A549 (cell line): Measurements from ENCODE around the gene GNG12. TPM values are rescaled to one million over a fixed set of nuclear protein-coding genes. Genes with fewer than 3 reads are reported as not detected.
A peak's percentile ranks its signal among the peaks of the same experiment; 100 is the strongest.

Experiments
- ATAC-seq, 2 experiments: fragments of 200-7000 bp in 1 of 2; fragments of >200 bp in 1 of 2; cut with Nextera tagmentation in 1 of 2; cut with Tn5 transposase in 1 of 2; 3 replicates each; pipeline versions ENCODE4 v1.8.0 to v1.9.1; 2018 to 2020; ENCODE audit warnings: mild to moderate bottlenecking in 1 of 2, moderate library complexity in 1 of 2
- CTCF ChIA-PET: fragments of 300-600 bp; sonication (Branson Sonifier 250); formaldehyde crosslinking; extraction: SDS; loops from one replicate; lab custom pipeline; 2021; ENCODE audit warnings: antibody characterized with exemption, inconsistent platforms; lab: Yijun Ruan, JAX
- POLR2A ChIA-PET: fragments of 350-600 bp; formaldehyde crosslinking; extraction: SDS; loops from one replicate; lab custom pipeline; 2021; ENCODE audit warnings: antibody characterized with exemption, inconsistent platforms; lab: Yijun Ruan, JAX
- DNase-seq, 2 experiments: peaks; one replicate each; pipeline versions ENCODE4 v3.0.0 to v3.0.0-alpha.2; 2011 to 2016; ENCODE audit warnings: low read depth in 1 of 2, low spot score in 1 of 2
- FAIRE-seq: peaks from 2 replicates; lab custom pipeline; 2011; peaks lifted over from hg19 to GRCh38; lab: Jason Lieb, UNC
- H3K27ac ChIP-seq, 2 experiments: fragments of >200 bp; sonication (Bioruptor Twin); formaldehyde crosslinking; 3 replicates each; pipeline ENCODE4 v1.5.1; 2016 to 2017
- H3K4me1 ChIP-seq: fragments of >200 bp; sonication (Bioruptor Twin); formaldehyde crosslinking; 3 replicates; pipeline ENCODE4 v1.6.1; 2016
- H3K4me2 ChIP-seq: fragments of >200 bp; sonication (Bioruptor Twin); formaldehyde crosslinking; 3 replicates; pipeline ENCODE4 v1.6.1; 2016
- H3K4me3 ChIP-seq: fragments of >200 bp; sonication (Bioruptor Twin); formaldehyde crosslinking; 3 replicates; pipeline ENCODE4 v1.5.1; 2016
- H3K9me3 ChIP-seq: fragments of >200 bp; sonication (Bioruptor Twin); formaldehyde crosslinking; 3 replicates; pipeline ENCODE4 v1.6.1; 2016
- ATOH8 ChIP-seq: fragments of 250-450 bp; sonication (Bioruptor Pico); IDR thresholded peaks from 2 replicates; pipeline ENCODE4 v1.5.0; 2020; ENCODE audit warnings: low read depth, mild to moderate bottlenecking, moderate library complexity
- BCL3 ChIP-seq: fragments of >200 bp; sonication (Bioruptor Twin); formaldehyde crosslinking; IDR thresholded peaks from 3 replicates; pipeline ENCODE4 v1.6.1; 2016
- CEBPB ChIP-seq, 2 experiments: fragments of >200 bp in 1 of 2; sonication (Bioruptor Twin) in 1 of 2; formaldehyde crosslinking in 1 of 2; IDR thresholded peaks; 2 replicates each; pipeline ENCODE4 v1.6.1; 2012 to 2016
- E2F6 ChIP-seq: IDR thresholded peaks from 2 replicates; pipeline ENCODE4 v1.6.1; 2012; ENCODE audit warnings: low read depth, borderline replicate concordance
- EP300 ChIP-seq, 2 experiments: fragments of >200 bp; sonication (Bioruptor Twin); formaldehyde crosslinking; IDR thresholded peaks; 2 replicates in 1 of 2; 3 replicates in 1 of 2; pipeline ENCODE4 v1.6.1; 2016 to 2017
- FOSL2 ChIP-seq, 2 experiments: fragments of 450-650 bp in 1 of 2; fragments of >200 bp in 1 of 2; sonication (Bioruptor Twin) in 1 of 2; formaldehyde crosslinking; IDR thresholded peaks; 2 replicates each; pipeline versions ENCODE4 v1.5.0 to v1.6.1; 2016 to 2020; ENCODE audit warnings: mild to moderate bottlenecking in 1 of 2, moderate library complexity in 1 of 2
- FOXS1 ChIP-seq: fragments of 250-450 bp; sonication (Bioruptor Pico); IDR thresholded peaks from 2 replicates; pipeline ENCODE4 v1.5.0; 2020; ENCODE audit warnings: mild to moderate bottlenecking, moderate library complexity
- GATA3 ChIP-seq: IDR thresholded peaks from 2 replicates; pipeline ENCODE4 v1.6.1; 2012; ENCODE audit warnings: borderline replicate concordance
- HDAC2 ChIP-seq: fragments of 200-600 bp; sonication (generic); IDR thresholded peaks from 2 replicates; pipeline ENCODE4 v1.6.1; 2016
- HOXA7 ChIP-seq: fragments of 250-450 bp; sonication (Bioruptor Pico); IDR thresholded peaks from 2 replicates; pipeline ENCODE4 v1.5.0; 2020; ENCODE audit warnings: mild to moderate bottlenecking, moderate library complexity
- JUN ChIP-seq, 2 experiments: fragments of >200 bp; sonication (Bioruptor Twin); formaldehyde crosslinking; IDR thresholded peaks; 2 replicates in 1 of 2; 3 replicates in 1 of 2; pipeline ENCODE4 v1.6.1; 2016 to 2017
- JUNB ChIP-seq: fragments of >200 bp; sonication (Bioruptor Twin); formaldehyde crosslinking; IDR thresholded peaks from 2 replicates; pipeline ENCODE4 v1.6.1; 2016
- KDM5A ChIP-seq: fragments of 200-600 bp; sonication (generic); IDR thresholded peaks from 2 replicates; pipeline ENCODE4 v1.6.1; 2016; ENCODE audit warnings: antibody characterized with exemption, mild to moderate bottlenecking
- MAFK ChIP-seq: fragments of 450-650 bp; IDR thresholded peaks from 2 replicates; pipeline ENCODE4 v1.6.1; 2014; ENCODE audit not compliant: partially characterized antibody
- NR3C1 ChIP-seq: fragments of >200 bp; sonication (Bioruptor Twin); formaldehyde crosslinking; IDR thresholded peaks from 3 replicates; pipeline ENCODE4 v1.6.1; 2017
- PBX3 ChIP-seq: IDR thresholded peaks from 2 replicates; pipeline ENCODE4 v1.6.1; 2012
- RAD21 ChIP-seq, 2 experiments: fragments of >200 bp in 1 of 2; sonication (Bioruptor Twin) in 1 of 2; formaldehyde crosslinking in 1 of 2; IDR thresholded peaks in 1 of 2; conservative IDR thresholded peaks in 1 of 2; 2 replicates in 1 of 2; 3 replicates in 1 of 2; pipeline ENCODE4 v1.6.1; 2012 to 2018; ENCODE audit warnings: inconsistent platforms in 1 of 2
- RCOR1 ChIP-seq: fragments of 150-350 bp; IDR thresholded peaks from 2 replicates; pipeline ENCODE4 v1.6.1; 2014; ENCODE audit warnings: antibody characterized with exemption, low read length, low read depth
- REST ChIP-seq: fragments of 200-600 bp; sonication (generic); IDR thresholded peaks from 2 replicates; pipeline ENCODE4 v1.6.1; 2016; ENCODE audit warnings: antibody characterized with exemption, mild to moderate bottlenecking, moderate library complexity
- RFX5 ChIP-seq: fragments of 450-650 bp; IDR thresholded peaks from 2 replicates; pipeline ENCODE4 v1.7.1; 2014; ENCODE audit warnings: antibody characterized with exemption, mild to moderate bottlenecking, moderate library complexity
- SMC3 ChIP-seq: fragments of >200 bp; sonication (Bioruptor Twin); formaldehyde crosslinking; IDR thresholded peaks from 3 replicates; pipeline ENCODE4 v1.6.1; 2018; ENCODE audit warnings: inconsistent platforms
- SREBF2 ChIP-seq: fragments of 450-650 bp; IDR thresholded peaks from 2 replicates; pipeline ENCODE4 v1.6.1; 2014; ENCODE audit warnings: mild to moderate bottlenecking, moderate library complexity
- ZC3H11A ChIP-seq: fragments of 450-650 bp; IDR thresholded peaks from 2 replicates; pipeline ENCODE4 v1.6.1; 2014; ENCODE audit warnings: antibody characterized with exemption, mild to moderate bottlenecking
- ZSCAN20 ChIP-seq: fragments of 250-450 bp; sonication (Bioruptor Pico); IDR thresholded peaks from 2 replicates; pipeline ENCODE4 v1.8.0; 2022; ENCODE audit warnings: mild to moderate bottlenecking, moderate library complexity
- WGBS: methylation state at CpG from one replicate; pipeline ENCODE4 v1.1.6; 2017; ENCODE audit errors: missing lambda C conversion rate; 5-methylcytosine and 5-hydroxymethylcytosine counted together
- polyA plus RNA-seq, 4 experiments: library from polyadenylated mRNA; depleted of rRNA in 3 of 4; stranded (reverse); fragments of >200 nt; fragmentation: RNase III in 1 of 4; extraction: RNeasy Plus Mini Kit Qiagen cat#74134 plus additional on column Dnase treatment in 1 of 4; gene quantifications; 2 replicates in 3 of 4; 3 replicates in 1 of 4; pipeline ENCODE4 v1.2.3, GENCODE V29; 2011 to 2017

GNG12 gene
- polyA plus RNA-seq, 2 of the 4 experiments (the other 2 are of a cell fraction): 91.8 to 132 TPM

- peak overlapping the region; percentile 55 for H3K4me2 ChIP-seq
- CTCF ChIA-PET: interaction anchor here (0.5 to 1.3 kb wide), 4 partner anchors 14 to 488 kb away, joined by 3 to 6 read pairs (median 3); no protein-coding TSS in a partner anchor
- peak overlapping the region; percentile 55 to 81 for H3K27ac ChIP-seq
- DNase-seq (peak; percentile 59 to 79), FAIRE-seq (no peak), ATAC-seq (peak; percentile 90 to 92)
- H3K4me3 ChIP-seq: no peak overlapping the region
- WGBS: 22% methylated on average over 8 of the region's 8 CpGs
- H3K4me1 ChIP-seq: peaks cover 28% of the 10 kb centered on the region
- no peaks in the 10 kb centered on the region for H3K9me3 ChIP-seq
- peak in 1 of 2 experiments; percentile 24; a peak in 1 of 5 replicates for TF ChIP-seq EP300 (IDR thresholded peaks at IDR 0.05)
- TF ChIP-seq NR3C1: no peak
- TF ChIP-seq RAD21 (conservative IDR thresholded peaks at IDR 0.05 in 1 of 2, IDR thresholded peaks at IDR 0.05 in 1 of 2): peak in 1 of 2 experiments; percentile 20; a peak in 1 of 5 replicates
- no peak for TF ChIP-seq ZSCAN20 (CRISPR knock-in tag)
- 0 out of 4 replicates have a peak, but pooled peaks of 1 of the 2 experiments have one; percentile 5 for TF ChIP-seq CEBPB (IDR thresholded peaks at IDR 0.05)
- no peak; a peak in 1 of 5 replicates for TF ChIP-seq JUN (IDR thresholded peaks at IDR 0.05)
- TF ChIP-seq FOSL2 (IDR thresholded peaks at IDR 0.05): peak; percentile 48
- peak; percentile 74 for TF ChIP-seq FOSL2 (CRISPR knock-in tag; IDR thresholded peaks at IDR 0.05)
- no peak for TF ChIP-seq ATOH8 (CRISPR knock-in tag)
- peak; percentile 8; the same call in 1 of the 3 replicates for TF ChIP-seq SMC3
- TF ChIP-seq GATA3: peak; percentile 58; the same call in 1 of the 2 replicates
- POLR2A ChIA-PET: interaction anchor here (1.1 to 2.0 kb wide), 2 partner anchors 15 to 49 kb away, joined by 4 to 19 read pairs; partner anchors contain the start of gene GADD45A
Measured at GRCh38 chr1:67700692-67701410, 132.4 kb downstream of the GNG12 start.

GRCh38 chr1:67700220-67700619, 133.0 kb downstream of the GNG12 start:
- no peaks in the 10 kb centered on the region for H3K9me3 ChIP-seq
- H3K4me1 ChIP-seq: peaks cover 28% of the 10 kb centered on the region
- ATAC-seq (peak; percentile 54 to 56; a peak in 5 of 6 replicates), FAIRE-seq (no peak), DNase-seq (no peak)
- ChIA-PET CTCF (interaction anchor here (0.5 to 1.3 kb wide), 4 partner anchors 17 to 488 kb away, joined by 3 to 6 read pairs (median 4); no protein-coding TSS in a partner anchor), POLR2A (interaction anchor here (1.1 to 2.0 kb wide), 2 partner anchors 14 to 49 kb away, joined by 4 to 19 read pairs; partner anchors contain the start of gene GADD45A)
- TF ChIP-seq FOXS1 (CRISPR knock-in tag): no peak
- TF ChIP-seq ZC3H11A: no peak
- no peak for TF ChIP-seq MAFK
- no peak for TF ChIP-seq RCOR1
- no peak for TF ChIP-seq JUNB
- no peak for TF ChIP-seq HDAC2
- TF ChIP-seq RFX5: no peak
- no peak for TF ChIP-seq ATOH8 (CRISPR knock-in tag)
- H3K4me2 ChIP-seq: peak overlapping the region; percentile 55
- 54% methylated on average over 4 of the region's 4 CpGs for WGBS
- H3K4me3 ChIP-seq: no peak overlapping the region
- H3K27ac ChIP-seq: peak overlapping the region; percentile 55 to 81

GRCh38 chr1:67696708-67697107, 136.6 kb downstream of the GNG12 start:
- FAIRE-seq: no peak

More at GRCh38 chr1:67696708-67697107, 136.6 kb downstream of the GNG12 start:
- H3K4me2 ChIP-seq: no peak overlapping the region
- ATAC-seq (no peak), DNase-seq (no peak)
- no peaks in the 10 kb centered on the region for H3K9me3 ChIP-seq
- TF ChIP-seq REST (no peak), PBX3 (no peak), BCL3 (no peak), HOXA7 (CRISPR knock-in tag) (no peak), KDM5A (no peak), E2F6 (no peak), SREBF2 (no peak), RAD21 (conservative IDR thresholded peaks at IDR 0.05 in 1 of 2, IDR thresholded peaks at IDR 0.05 in 1 of 2) (no peak)
- no peak overlapping the region for H3K4me3 ChIP-seq
- H3K27ac ChIP-seq: no peak overlapping the region
- peaks cover 24% of the 10 kb centered on the region for H3K4me1 ChIP-seq
- WGBS: 87% methylated on average over 3 of the region's 3 CpGs
- POLR2A ChIA-PET: no interaction called here
- CTCF ChIA-PET: interaction anchor here (0.7 to 0.9 kb wide), 2 partner anchors 17 to 55 kb away, joined by 3 to 6 read pairs; no protein-coding TSS in a partner anchor
